ENCODE results near the gene ZNF654.
"Not testable (repeated sequence)": the region's sequence is repeated elsewhere in the genome, so short reads cannot be mapped to it uniquely, and the experiment has no call there.

ZNF654 gene

DNA sequence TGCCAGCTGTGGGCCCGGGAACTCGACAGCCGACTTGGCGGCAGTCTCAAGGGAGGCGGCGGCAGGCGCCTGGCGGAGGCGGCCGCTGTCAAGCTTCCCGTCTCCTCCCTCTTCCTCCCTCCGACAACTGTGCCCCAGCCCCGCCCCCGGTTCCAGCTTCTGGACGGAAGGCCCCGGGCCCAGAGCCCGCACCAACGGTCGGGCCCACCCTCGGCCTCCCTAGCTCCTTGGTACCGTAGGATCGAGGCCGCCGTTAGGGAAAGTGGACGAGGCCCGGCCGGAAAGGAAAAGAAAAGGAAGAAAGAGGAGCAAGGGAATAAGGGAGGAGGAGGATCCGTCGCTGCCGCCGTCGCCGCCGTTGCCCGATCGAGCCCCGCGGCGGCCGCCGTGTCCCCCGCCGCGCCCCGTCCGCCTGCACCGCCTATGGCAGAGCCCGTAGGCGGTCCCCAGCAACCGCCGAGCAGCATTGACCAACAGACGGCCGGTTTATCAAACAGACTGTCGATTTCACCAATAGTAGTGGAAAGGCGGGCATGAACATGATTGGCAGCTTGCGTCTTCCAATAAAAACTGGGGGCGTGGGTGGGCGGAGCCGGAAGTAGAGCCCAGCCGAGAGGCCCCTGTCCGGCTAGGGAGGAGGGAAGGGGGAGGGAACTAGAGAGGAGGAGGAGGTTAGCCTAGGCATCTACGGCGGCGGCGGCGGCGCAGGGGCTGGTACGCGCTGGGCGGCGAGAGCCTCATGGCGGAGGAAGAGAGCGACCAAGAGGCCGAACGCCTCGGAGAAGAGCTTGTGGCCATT is at the start of gene ZNF654, which contains the start of gene CGGBP1:
Gene ZNF654 (plus strand): TSS at position 675 of the 799 bp plus-strand sequence. CDS start 65 bp downstream, at position 740.
Gene CGGBP1 (minus strand): TSS at position 425 of the 799 bp plus-strand sequence. CDS start 3,029 bp downstream, outside the sequence.
- peak; percentile 99 for DNase-seq

DNA sequence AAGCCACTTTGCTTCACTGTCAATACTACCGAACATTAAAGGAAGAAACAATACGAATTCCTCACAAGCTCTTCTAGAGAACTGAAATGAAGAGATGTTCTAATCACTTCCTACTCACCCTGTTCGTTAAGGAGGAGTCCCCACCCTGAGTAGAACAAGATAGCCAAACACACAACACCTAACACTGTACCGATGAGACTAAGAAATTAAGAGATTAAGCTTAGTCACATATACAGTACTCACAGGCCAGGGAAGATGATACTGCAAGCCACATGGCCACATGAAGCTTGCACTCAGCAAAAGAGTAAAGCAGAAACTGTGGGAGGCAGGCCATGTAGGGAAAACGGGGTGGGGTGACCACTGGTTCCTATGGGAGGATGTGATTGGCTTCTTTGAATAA is 48.2 kb upstream of the ZNF654 start:
- DNase-seq, result no peak

DNA sequence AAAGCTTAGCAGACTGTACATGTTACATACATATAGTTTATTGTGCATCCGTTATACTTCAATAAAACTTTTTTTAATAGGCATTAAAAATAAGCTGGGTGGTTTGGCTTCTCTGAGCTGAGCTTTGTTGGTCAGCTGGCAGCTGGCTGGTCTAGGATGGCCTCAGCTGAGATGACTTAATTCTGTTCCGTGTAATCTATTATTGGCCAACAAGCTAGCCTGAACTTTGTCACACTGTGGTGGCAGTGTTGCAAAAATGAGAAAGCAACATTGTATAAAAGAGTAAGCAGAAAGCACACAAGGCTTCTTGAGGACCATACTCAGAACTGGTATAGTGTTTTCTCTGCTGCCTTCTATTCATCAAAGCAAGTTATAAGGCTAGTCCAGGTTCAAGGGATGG is 45.5 kb upstream of the ZNF654 start:
- DNase-seq, result peak; percentile 73

DNA sequence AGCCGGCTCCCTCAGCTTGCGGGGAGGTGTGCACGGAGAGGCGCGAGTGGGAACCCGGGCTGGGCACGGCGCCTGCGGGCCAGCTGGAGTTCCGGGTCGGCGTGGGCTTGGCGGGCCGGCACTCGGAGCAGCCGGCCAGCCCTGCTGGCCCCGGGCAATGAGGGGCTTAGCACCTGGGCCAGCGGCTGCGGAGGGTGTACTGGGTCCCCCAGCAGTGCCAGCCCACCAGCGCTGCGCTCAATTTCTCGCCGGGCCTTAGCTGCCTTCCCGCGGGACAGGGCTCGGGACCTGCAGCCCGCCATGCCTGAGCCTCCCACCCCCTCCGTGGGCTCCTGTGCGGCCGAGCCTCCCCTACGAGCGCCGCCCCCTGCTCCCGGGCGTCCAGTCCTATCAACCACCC is 43.4 kb upstream of the ZNF654 start:
- not testable (repeated sequence) for DNase-seq

DNA sequence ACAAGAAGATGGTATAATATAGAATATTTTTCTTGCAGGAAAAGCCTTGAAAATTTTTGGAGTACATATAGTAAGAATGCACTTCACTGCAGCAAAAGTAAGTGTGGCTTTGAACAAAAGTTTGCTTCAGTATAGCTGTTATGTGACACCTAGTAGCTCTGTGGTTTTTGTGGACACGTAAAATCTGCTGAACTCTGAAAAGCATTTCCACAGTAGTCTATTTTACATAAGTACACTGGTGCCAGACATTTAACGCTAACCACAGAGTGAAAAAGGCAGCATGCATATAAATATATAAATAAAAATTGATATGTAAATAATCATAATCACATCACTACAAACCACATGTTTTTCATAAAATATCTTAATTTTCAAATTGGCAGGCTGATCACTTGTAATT is 40.0 kb upstream of the ZNF654 start:
- no peak for DNase-seq

DNA sequence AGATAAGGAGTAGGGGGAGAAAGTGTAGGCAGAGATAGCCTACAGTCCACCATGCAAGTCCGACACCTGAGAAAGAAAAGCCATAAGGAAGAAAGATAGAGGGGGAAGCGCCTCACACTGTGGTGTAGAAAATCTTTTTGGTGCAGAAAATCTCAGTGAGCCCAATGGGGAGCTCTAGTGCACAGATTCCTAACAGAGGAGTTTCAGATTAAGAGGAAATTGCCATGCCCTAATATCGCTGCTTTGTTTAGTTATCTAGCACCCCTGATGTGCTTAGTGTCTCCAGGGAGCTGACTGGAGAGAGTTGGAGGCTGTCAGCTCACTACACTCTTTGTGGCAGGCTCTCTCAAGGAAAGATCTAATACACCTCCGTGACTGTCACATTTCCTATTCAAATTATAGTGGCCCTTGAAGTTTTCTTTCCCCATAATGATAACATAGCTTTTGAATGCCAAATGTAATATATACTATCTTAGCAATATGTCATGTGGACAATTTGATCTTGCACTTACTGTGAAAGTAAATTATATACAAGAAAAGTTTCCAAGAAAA is 34.0 kb upstream of the ZNF654 start:
- DNase-seq, result no peak

DNA sequence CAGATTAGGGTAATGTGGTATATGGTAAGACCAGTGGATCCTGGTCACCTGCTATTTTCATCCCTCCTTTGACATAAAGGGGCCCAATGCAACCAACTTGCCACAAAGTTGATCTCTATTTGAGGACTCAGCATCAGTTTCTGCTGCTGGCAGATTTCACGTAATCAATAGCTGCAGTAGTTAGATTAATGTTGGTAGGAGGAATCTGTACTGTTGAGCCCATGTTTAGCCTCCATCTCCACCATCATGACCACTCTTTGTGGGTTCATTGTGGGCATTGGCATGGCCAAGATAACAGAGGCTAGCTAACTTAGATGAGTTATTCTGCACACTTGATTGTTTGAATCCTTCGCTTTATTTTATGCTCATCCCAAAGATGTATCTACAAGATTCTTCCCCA is 30.2 kb upstream of the ZNF654 start:
- DNase-seq, result no peak

DNA sequence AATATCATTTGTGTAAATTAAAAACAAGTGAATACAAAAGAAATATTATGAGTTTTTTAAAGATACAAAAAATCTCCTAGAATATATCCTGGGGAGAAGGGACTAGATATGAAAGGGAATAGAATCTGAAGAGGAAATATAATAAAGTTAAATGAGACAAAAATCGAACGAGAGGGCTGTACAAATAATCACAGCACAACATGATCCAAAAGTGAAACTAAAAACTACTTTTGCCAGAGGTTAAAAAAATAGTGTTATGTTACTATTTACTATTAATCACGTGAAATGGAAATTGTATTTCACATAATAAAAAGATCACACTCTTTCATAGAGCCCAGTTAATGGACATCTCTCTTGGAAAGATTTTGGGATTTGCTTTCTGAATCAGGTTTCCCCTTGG is 28.8 kb upstream of the ZNF654 start:
- DNase-seq, result peak; percentile 45

DNA sequence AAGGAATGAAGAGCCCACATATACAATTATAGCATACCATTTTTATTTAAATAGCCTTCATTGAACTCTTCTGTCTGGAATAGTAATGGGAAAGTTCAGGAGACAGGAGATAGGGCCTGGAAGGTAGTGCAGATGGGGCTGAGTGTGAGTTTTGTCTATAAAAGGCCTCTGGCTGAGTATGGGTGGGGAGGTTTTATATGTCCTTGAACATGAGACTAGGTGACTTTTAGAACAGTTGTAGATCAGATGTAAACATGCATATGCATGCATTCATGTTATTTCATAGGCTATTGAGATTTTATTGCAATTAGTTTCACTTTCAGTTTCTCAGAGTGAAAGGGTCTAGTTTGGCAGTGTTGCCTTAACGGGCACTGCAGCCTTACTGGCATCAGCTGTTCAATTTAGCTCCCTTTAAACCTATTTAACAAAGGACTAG is 27.4 kb upstream of the ZNF654 start:
- DNase-seq, result peak; percentile 73

DNA sequence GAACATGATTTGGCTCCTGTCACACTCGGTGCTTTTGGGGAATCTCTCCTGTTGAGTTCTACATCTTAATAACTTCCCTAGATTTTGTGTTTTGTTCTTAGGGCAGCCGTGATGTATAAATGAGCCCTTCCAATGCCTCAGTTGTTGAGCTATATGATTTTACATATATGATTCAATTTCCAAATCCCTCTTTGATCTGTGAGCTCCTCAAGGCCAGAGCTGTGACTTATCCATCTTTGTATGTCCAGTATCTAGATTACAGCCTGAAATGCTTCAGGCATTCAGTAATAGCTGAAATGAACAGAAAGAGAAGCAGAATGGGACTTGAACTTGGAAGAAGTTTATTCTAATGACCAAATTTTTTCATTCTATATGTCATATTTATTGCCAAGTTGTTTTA is 26.8 kb upstream of the ZNF654 start:
- DNase-seq, result no peak

DNA sequence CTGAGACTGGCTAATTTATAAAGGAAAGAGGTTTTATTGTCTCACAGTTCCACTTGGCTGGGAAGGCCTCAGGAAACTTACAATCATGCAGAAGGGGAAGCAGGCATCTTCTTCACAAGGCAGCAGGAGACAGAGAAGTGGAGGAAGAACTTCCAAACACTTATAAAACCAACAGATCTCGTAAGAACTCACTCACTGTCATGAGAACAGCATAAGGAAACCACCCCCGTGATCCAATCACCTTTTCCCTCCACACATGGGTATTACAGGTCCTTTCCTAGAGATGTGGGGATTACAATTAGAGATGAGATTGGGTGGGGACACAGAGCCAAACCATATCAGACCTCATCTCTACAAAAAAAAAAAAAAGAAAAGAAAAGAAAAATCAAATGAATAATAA is 26.0 kb upstream of the ZNF654 start:
- DNase-seq, result peak; percentile 27

DNA sequence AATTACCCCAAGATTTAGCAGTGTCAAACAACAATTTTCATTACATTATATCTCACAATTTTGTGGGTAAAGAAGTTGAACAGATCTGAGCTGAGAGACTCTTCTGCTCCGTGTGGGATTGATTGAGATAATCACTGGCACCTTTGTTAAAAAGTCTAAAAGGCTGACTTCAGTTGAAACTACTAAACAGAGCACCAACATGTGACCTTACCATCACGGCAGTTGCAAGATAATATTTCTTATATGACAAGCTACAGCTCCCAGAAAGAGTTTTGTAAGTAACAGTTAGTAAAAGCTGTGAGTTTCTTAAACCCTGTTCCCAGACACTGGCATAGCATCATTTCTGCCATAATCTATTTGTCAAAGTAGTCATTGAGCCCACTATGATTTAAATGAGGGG is 25.2 kb upstream of the ZNF654 start:
- DNase-seq, result peak; percentile 25

DNA sequence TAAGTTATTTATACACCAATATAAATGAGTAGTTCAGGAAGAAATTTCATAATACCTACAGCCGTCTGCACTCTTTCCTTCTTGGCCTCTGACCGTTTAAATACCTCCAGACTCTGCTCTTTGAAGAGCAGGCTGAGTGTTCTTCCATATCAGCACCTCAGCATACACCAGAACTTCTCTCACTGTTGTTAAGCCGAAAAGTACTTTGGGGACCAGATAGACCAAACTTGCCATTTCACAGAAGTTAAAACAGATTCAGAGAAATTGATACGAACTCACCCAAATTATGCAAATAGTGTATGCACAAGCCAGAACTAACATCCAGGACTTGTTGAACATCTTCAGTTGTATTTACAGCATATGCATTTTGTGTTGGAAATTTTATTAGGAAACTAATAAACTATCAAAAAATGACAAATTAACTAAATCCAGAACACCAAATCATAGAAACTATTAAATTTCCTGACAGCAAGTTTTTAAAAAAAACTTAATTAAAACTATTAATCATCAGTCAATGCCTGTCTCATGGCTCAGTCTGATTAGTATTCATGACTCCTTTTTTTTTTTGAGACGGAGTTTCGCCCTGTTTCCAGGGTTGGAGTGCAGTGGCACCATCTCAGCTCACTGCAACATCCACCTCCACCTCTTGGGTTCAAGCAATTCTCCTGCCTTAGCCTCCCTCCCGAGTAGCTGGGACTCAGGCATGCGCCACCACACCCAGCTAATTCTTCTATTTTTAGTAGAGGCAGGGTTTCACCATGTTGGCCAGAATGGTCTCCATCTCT is 24.4 kb upstream of the ZNF654 start:
- no peak for DNase-seq

DNA sequence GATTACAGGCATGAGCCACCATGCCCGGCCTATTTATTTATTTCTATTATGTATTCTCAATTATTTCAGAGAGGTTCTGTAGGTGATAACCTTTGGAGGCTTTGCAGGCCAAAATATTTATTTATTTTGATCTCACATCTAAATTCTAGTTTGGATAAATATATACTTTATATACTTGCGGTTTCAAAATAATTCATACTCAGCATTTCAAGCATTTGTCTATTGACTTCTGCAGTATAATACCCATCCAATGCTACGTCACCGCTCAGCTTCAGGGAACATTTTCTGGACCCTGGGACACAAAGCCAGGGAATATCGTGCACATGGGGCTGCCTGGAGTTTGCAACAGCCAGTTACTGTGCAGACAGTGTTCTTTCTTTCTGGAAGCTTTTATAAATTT is 22.8 kb upstream of the ZNF654 start:
- no peak for DNase-seq

DNA sequence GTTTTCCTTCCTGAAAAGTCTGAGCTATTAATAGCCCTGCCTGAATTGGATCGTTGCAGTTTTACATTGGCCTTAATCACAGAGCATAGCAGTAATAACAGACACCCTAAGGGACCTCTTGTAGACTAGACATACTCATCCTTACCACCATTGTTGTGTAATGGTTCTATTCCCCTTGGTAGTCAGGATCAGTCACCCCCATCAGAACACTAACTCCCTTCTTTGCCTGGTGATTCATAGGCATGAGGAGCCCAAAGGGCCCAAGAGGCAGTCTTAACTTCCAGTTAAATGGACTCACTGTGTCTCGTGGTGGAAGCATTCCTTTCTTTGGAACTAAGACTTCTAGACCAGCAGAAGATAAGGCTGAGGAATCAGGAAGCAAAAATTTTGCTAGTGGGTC is 20.5 kb upstream of the ZNF654 start:
- peak; percentile 69 for DNase-seq

DNA sequence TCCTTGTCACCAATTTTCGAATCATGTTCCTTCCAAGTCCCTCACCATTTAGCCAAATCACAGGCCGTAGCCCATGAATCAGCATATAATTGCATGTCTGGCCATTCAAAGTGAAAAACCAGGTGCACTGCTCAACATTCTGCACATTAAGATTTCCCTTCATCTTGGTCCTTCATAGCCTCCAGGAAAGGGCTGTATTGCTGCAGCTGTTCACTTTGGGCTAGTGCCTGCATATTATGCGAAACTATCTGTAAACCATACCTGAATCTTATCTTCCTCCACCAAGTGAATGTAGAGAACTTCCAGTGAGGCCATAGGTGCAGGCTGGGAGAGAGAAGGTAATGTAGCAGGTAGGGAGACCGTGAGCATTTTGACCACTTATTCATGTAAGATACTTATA is 18.5 kb upstream of the ZNF654 start:
- DNase-seq, result no peak

DNA sequence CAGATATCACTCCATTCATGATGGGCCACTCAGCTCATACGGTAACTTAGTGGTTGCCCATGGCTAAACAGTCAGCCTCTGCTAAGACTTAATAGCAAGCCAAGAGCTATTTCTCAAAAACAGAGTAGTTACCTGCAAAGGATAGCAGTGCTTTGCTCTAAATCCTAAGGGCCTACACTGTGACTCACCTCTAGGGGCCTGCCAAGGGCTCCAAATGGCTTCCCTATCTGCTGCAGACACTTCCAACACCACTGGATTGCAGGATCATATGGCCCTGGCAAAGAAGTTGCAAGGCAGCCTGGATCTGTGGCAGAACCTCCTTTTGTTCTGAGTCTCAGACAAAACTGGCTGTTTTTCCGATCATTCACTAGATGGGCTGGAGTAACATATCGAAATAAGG is 18.1 kb upstream of the ZNF654 start:
- no peak for DNase-seq

DNA sequence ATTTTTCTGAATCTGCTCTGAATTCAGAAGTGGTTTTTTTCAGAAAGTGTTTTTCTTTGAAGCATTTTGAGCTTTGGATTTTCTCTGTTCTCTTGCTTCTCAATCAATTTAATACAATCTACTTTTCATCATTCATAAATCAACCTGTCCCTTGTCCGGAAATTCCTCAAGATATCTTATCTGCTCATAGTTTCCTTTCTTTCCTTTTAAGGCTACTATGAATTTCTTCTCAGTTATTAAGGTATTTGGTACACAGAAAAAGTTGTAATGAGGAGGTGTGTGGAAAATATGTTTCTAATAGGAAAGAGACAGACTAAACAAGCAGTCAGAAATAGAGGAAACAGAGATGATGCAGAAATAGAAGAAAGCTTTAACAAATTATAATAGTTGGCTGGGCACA is 14.6 kb upstream of the ZNF654 start:
- DNase-seq, result no peak

DNA sequence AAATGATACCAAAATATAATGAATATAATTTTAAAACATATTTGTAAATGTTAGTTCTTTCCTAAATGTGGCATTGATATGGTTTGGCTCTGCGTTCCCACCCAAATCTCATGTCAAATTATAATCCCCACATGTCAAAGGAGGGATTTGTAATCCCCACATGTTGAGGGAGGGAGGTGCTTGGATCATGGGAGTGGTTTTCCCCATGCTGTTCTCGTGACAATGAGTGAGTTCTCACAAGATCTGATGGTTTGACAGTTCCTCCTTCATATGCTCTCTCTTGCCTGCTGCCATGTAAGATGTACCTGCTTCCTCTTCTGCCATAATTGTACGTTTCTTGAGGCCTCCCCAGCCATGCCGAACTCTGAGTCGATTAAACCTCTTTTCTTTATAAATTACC is 12.3 kb upstream of the ZNF654 start:
- peak; percentile 45 for DNase-seq

DNA sequence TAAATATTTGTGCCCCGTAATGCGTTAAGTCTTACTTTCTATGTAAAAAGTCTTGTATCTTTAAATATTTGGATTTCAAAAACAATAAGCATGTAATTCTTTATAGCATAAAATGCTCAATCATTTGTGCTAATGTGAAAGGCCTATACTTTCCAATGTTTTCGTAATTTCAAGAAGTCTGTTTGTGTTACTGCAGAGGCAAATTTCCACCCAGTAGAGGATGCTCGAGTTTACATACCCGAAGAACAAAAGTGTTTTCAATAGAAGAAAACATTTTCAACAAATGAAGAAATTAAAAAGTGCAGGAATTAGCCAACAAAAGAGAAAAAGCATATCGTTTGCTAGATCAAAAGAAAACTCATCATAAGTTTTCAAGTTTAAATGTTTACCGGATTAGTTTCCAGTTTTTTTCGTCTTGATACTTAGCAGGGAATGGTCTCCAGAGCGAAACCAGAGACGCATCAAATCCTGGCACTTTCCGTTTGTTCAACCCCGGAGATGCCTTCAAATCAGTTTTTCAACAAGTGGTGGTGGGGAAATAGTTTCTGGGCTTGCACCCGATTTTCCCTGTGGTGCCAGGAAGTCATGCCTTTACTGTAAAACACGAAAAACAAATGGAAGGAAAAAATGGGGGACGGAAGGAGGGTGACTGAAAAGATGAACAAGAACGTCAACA is 1.3 kb upstream of the ZNF654 start:
- peak; percentile 14 for DNase-seq

DNA sequence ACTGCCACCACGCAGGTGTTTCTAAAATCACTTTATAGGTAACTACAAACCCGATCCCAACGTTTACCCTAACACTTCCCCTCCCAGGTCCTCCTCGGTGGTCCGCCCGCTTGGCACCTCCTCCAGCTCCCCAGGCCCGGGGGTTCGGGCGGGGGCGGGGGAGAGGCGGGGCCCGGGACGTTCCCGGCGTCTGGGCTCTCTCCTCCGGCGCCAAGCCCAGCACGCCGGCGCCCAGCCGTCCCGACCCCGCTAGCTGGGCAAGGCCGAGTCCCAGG is 812 bp upstream of the ZNF654 start:
- DNase-seq, result no peak

DNA sequence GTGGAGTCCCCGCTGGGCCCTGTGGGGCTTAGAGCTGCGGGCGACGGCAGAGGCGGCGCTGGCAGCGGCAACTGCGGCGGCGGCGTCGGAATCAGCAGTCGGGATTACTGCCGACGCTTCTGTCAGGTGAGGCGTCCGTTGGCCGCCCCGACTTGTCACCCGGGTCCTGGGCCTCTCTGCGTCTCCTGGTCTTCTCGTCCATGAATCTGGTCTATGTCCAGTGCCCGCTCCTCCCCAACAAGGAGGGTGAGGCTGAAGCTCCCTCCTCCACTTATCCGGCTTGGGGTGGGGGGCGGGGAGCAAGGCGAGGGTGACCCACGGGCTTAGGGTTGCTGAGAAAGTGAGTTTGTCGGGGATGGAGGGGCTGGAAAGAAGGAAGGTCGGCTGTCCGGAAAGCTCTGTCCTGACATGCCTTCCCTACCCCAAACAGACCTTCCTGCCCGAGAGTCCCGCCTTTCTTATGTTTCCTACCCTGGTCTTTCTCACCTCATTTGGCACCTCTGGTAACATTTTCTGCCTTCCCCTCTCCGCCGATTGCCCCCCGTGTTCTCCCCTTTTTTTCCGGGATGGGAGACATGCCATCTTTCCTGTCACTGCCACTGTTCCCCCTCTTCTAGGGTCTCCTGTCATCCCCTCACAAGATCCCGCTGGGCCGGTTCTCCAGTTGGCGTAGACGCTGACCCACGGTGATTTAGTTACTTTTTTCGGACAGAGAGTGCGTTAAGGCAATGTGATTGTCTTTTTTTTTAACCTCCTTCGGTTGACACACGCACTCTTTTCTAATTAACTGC is 520 bp downstream of the ZNF654 start:
- peak; percentile 14 for DNase-seq

DNA sequence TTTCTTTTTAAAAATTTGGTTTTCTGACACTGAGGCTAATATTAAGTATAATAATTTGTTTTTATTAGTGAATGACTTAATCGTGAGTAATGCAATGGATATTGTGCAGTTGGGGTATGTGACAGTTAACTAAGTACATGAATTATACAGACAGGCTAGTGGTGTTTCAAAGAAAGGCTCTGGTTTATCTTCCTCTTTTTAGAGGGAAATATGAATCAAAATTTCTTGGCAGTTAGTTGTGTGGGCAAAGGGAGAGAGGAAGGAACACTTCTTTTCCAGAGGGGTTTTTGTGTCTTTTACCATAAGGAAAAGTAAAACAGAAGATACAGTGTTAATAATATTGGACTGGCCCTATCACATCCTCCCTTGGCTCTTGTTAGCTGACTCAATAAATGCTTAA is 2.7 kb downstream of the ZNF654 start:
- peak; percentile 76 for DNase-seq
